K562 (cell line): ENCODE measurements around the gene AURKB. TPM values are rescaled to one million over a fixed set of nuclear protein-coding genes. Genes with fewer than 3 reads are reported as not detected.

ENCODE experiments used
- ATAC-seq: fragments of 200-7000 bp; cut with Tn5 transposase; 3 replicates; pipeline ENCODE4 v1.9.1; 2020; ENCODE audit warnings: moderate library complexity
- BruUV-seq: library from RNA; stranded (reverse); fragments of 400-500 nt; replicated peaks from 2 replicates; lab custom pipeline; 2021; lab: Mats Ljungman, UMichigan
- CTCF ChIA-PET: fragments of 300-600 bp; formaldehyde crosslinking; extraction: SDS; loops from one replicate; lab custom pipeline; 2021; ENCODE audit warnings: low intra/inter-chr PET ratio; lab: Yijun Ruan, JAX
- POLR2A ChIA-PET: fragments of 300-600, 350-650 bp; sonication (Branson Sonifier 250); formaldehyde crosslinking; extraction: SDS; loops from one replicate; lab custom pipeline; 2021; ENCODE audit warnings: antibody characterized with exemption, inconsistent platforms; lab: Yijun Ruan, JAX
- DNase-seq, 4 experiments: peaks; one replicate each; pipeline versions ENCODE4 v3.0.0 to v3.0.0-alpha.2; 2011 to 2018; ENCODE audit warnings: low spot score in 3 of 4, mixed read lengths in 3 of 4; ENCODE audit errors: extremely low read depth in 1 of 4
- FAIRE-seq: peaks from 2 replicates; lab custom pipeline; 2011; peaks lifted over from hg19 to GRCh38; lab: Jason Lieb, UNC
- H2AFZ ChIP-seq: 2 replicates; pipeline ENCODE4 v1.6.0; 2011; ENCODE audit warnings: low read depth, low read length, control low read depth, inconsistent platforms
- H3K27ac ChIP-seq: fragments of 200-600 bp; 3 replicates; pipeline ENCODE4 v1.8.0; 2011; ENCODE audit warnings: low read depth, mild to moderate bottlenecking, control low read depth, inconsistent platforms, low read length, moderate library complexity, mixed read lengths; ENCODE audit errors: extremely low read depth
- H3K27me3 ChIP-seq, 2 experiments: fragments of 300-600 bp in 1 of 2; 2 replicates in 1 of 2; 3 replicates in 1 of 2; pipeline versions ENCODE4 v1.6.0 to v1.8.0; 2011; ENCODE audit warnings: inconsistent platforms in 2 of 2, low read length in 2 of 2, mild to moderate bottlenecking in 1 of 2, mixed read lengths in 1 of 2, moderate library complexity in 1 of 2; ENCODE audit not compliant: control insufficient read depth in 2 of 2, insufficient read depth in 2 of 2
- H3K36me3 ChIP-seq: fragments of 300-600 bp; 3 replicates; pipeline ENCODE4 v1.8.0; 2011; ENCODE audit warnings: mild to moderate bottlenecking, low read length, inconsistent platforms; ENCODE audit not compliant: control insufficient read depth, insufficient read depth
- H3K4me1 ChIP-seq, 2 experiments: fragments of 200-600 bp in 1 of 2; replicated peaks in 1 of 2; 2 replicates in 1 of 2; 3 replicates in 1 of 2; pipeline versions ENCODE4 v1.5.1 to v1.8.0; 2011; ENCODE audit warnings: inconsistent platforms in 2 of 2, low read length in 2 of 2, mild to moderate bottlenecking in 1 of 2, mixed read lengths in 1 of 2, moderate library complexity in 1 of 2; ENCODE audit not compliant: control insufficient read depth in 2 of 2, insufficient read depth in 2 of 2
- H3K4me2 ChIP-seq: 2 replicates; pipeline ENCODE4 v1.6.1; 2011; ENCODE audit warnings: low read length, control low read depth, inconsistent platforms, mixed read lengths; ENCODE audit not compliant: insufficient read depth
- H3K4me3 ChIP-seq: fragments of 200-600 bp; sonication (generic), shearing (Covaris generic); 2 replicates; pipeline ENCODE4 v1.5.1; 2016; ENCODE audit warnings: control low read depth, inconsistent platforms
- H3K79me2 ChIP-seq: fragments of 200-600 bp; 3 replicates; pipeline ENCODE4 v1.8.0; 2011; ENCODE audit warnings: low read length, inconsistent platforms; ENCODE audit not compliant: control insufficient read depth, insufficient read depth
- H3K9ac ChIP-seq, 2 experiments: 2 replicates each; pipeline versions ENCODE4 v1.6.0 to v1.6.1; 2011; ENCODE audit warnings: low read depth in 2 of 2, low read length in 2 of 2, control low read depth in 1 of 2, inconsistent platforms in 1 of 2, mild to moderate bottlenecking in 1 of 2, mixed read lengths in 1 of 2; ENCODE audit not compliant: insufficient read depth in 1 of 2
- H3K9me1 ChIP-seq: one replicate; pipeline ENCODE4 v1.6.0; 2011; ENCODE audit warnings: inconsistent platforms, mild to moderate bottlenecking, low read length, moderate library complexity; ENCODE audit not compliant: control insufficient read depth, insufficient read depth
- H3K9me3 ChIP-seq: replicated peaks from 2 replicates; pipeline ENCODE4 v1.5.1; 2011; ENCODE audit warnings: low read depth, low read length, inconsistent platforms; ENCODE audit not compliant: control insufficient read depth, insufficient read depth
- H4K20me1 ChIP-seq: replicated peaks from 2 replicates; pipeline ENCODE4 v1.6.1; 2011; ENCODE audit warnings: low read length, inconsistent platforms, mixed read lengths; ENCODE audit not compliant: control insufficient read depth, insufficient read depth
- ATF7 ChIP-seq: fragments of 450-650 bp; IDR thresholded peaks from 2 replicates; pipeline ENCODE4 v1.7.1; 2014; ENCODE audit warnings: mild to moderate bottlenecking, moderate library complexity
- BRD9 ChIP-seq: fragments of 450-650 bp; IDR thresholded peaks from 2 replicates; pipeline ENCODE4 v1.6.1; 2018; ENCODE audit warnings: low read depth; ENCODE audit not compliant: partially characterized antibody
- CCNT2 ChIP-seq: IDR thresholded peaks from 2 replicates; pipeline ENCODE4 v1.6.1; 2011; ENCODE audit warnings: borderline replicate concordance, low read depth, mild to moderate bottlenecking, moderate library complexity, mixed read lengths, low read length; ENCODE audit not compliant: insufficient read length; ENCODE audit errors: extremely low read depth
- EZH2 ChIP-seq: IDR thresholded peaks from 2 replicates; pipeline ENCODE4 v1.6.1; 2012; ENCODE audit warnings: low read depth, mild to moderate bottlenecking, inconsistent platforms, low read length, borderline replicate concordance
- FOXP1 ChIP-seq: sonication (generic); formaldehyde crosslinking; IDR thresholded peaks from 2 replicates; pipeline ENCODE4 v1.8.0; 2022; ENCODE audit warnings: mild to moderate bottlenecking, missing genetic modification reagents
- HDAC1 ChIP-seq, 2 experiments: fragments of 450-650 bp; IDR thresholded peaks; 2 replicates each; pipeline ENCODE4 v1.6.1; 2016 to 2017; ENCODE audit warnings: inconsistent platforms in 1 of 2, mild to moderate bottlenecking in 1 of 2, moderate library complexity in 1 of 2
- RBM14 ChIP-seq: fragments of 200-400 bp; formaldehyde crosslinking; IDR thresholded peaks from 2 replicates; pipeline ENCODE4 v1.6.1; 2018; ENCODE audit warnings: low read depth, mild to moderate bottlenecking, low read length, moderate library complexity, borderline replicate concordance; ENCODE audit not compliant: insufficient read depth
- SIN3B ChIP-seq: fragments of 450-650 bp; IDR thresholded peaks from 2 replicates; pipeline ENCODE4 v1.6.1; 2017; ENCODE audit warnings: low read depth, mild to moderate bottlenecking, moderate library complexity
- SMC3 ChIP-seq: conservative IDR thresholded peaks from 2 replicates; pipeline ENCODE4 v1.6.1; 2011; ENCODE audit warnings: low read depth, low read length, improper control_type of control experiment; ENCODE audit not compliant: insufficient read depth
- SREBF1 ChIP-seq: fragments of 150-350 bp; IDR thresholded peaks from 2 replicates; pipeline ENCODE4 v1.6.1; 2014; ENCODE audit warnings: antibody characterized with exemption, low read depth, low read length, borderline replicate concordance
- SRSF3 ChIP-seq: fragments of 200-400 bp; formaldehyde crosslinking; IDR thresholded peaks from 2 replicates; pipeline ENCODE4 v1.6.1; 2016; ENCODE audit warnings: mild to moderate bottlenecking, low read length, moderate library complexity; ENCODE audit not compliant: insufficient read depth
- TGIF2 ChIP-seq: sonication (generic); formaldehyde crosslinking; IDR thresholded peaks from 2 replicates; pipeline ENCODE4 v1.8.1; 2022; ENCODE audit warnings: mild to moderate bottlenecking, missing genetic modification reagents, moderate library complexity
- THRAP3 ChIP-seq: fragments of 450-650 bp; IDR thresholded peaks from 2 replicates; pipeline ENCODE4 v1.6.1; 2016; ENCODE audit warnings: mild to moderate bottlenecking, inconsistent platforms, borderline replicate concordance
- U2AF1 ChIP-seq: fragments of 200-400 bp; formaldehyde crosslinking; optimal IDR thresholded peaks from 2 replicates; pipeline ENCODE3; 2017; ENCODE audit warnings: mild to moderate bottlenecking, low read depth, low read length, moderate library complexity
- ZC3H4 ChIP-seq: sonication (generic); formaldehyde crosslinking; IDR thresholded peaks from 2 replicates; pipeline ENCODE4 v1.9.0; 2021; ENCODE audit warnings: missing genetic modification reagents, borderline replicate concordance
- ZKSCAN8 ChIP-seq: fragments of 200-800 bp; sonication (Bioruptor generic); IDR thresholded peaks from 2 replicates; pipeline ENCODE4 v1.6.1; 2016; ENCODE audit warnings: missing genetic modification characterization, missing compliant biosample characterization
- ZNF23 ChIP-seq: fragments of 250-450 bp; sonication (Bioruptor Pico); IDR thresholded peaks from 2 replicates; pipeline ENCODE4 v1.4.0; 2020; ENCODE audit warnings: mild to moderate bottlenecking
- ZNF384 ChIP-seq: IDR thresholded peaks from 2 replicates; pipeline ENCODE4 v1.6.1; 2012; ENCODE audit warnings: low read depth, low read length, improper control_type of control experiment
- WGBS: fragments of 100-300 bp; shearing (Covaris generic); methylation state at CpG from one replicate; pipeline ENCODE4 v1.1.6; 2016; ENCODE audit warnings: low coverage, mixed read lengths; ENCODE audit not compliant: insufficient coverage; ENCODE audit errors: missing lambda C conversion rate; 5-methylcytosine and 5-hydroxymethylcytosine counted together
- in situ Hi-C: fragments of 300-500 bp; cut with MboI; formaldehyde crosslinking; loops from 4 replicates; pipeline ENCODE4 v1.15.0; 2018; ENCODE audit warnings: inconsistent platforms, mixed read lengths
- intact Hi-C: fragments of 100-400 bp; cut with micrococcal nuclease; formaldehyde crosslinking; loops from 2 replicates; pipeline ENCODE4 v1.14.2; 2022
- polyA plus RNA-seq, 8 experiments: library from polyadenylated mRNA; depleted of rRNA in 4 of 8; stranded (reverse) in 5 of 8; unstranded in 3 of 8; fragments of >200 nt; fragmentation: Nextera tagmentation in 2 of 8; fragmentation: Illumina TruSeq in 1 of 8; extraction: Ambion mirVana in 2 of 8; extraction: Trizol in 1 of 8; gene quantifications; 2 replicates each; pipeline versions ENCODE4 v1.2.1 to v1.2.3, GENCODE V29; 2011 to 2014; ENCODE audit warnings: inconsistent platforms in 1 of 8, missing spikeins in 1 of 8
- total RNA-seq, 7 experiments: library from RNA; depleted of rRNA in 6 of 7; stranded (reverse); fragments of >200 nt in 6 of 7; fragmentation: Illumina TruSeq in 2 of 7; extraction: Trizol in 2 of 7; gene quantifications; 2 replicates each; pipeline versions ENCODE4 v1.2.1 to v1.2.3, GENCODE V29; 2011 to 2021; ENCODE audit warnings: low replicate concordance in 1 of 7
- TF ChIP-seq, protein P1 (sequence below), 2 experiments: fragments of 150-350 bp in 1 of 2; IDR thresholded peaks; 2 replicates each; pipeline ENCODE4 v1.6.1; 2012 to 2016; ENCODE audit warnings: low read depth in 2 of 2, low read length in 2 of 2, mild to moderate bottlenecking in 1 of 2, moderate library complexity in 1 of 2
- TF ChIP-seq, protein P2 (sequence below): sonication (generic); formaldehyde crosslinking; IDR thresholded peaks from 2 replicates; pipeline ENCODE4 v1.8.0; 2022; ENCODE audit warnings: missing genetic modification reagents, mild to moderate bottlenecking, borderline replicate concordance

AURKB gene
- total and polyA plus RNA-seq, 9 of the 15 experiments (the other 6 are each of a cell fraction or from before 2014, with no cell fraction given): 27.2 to 114 (median 74.8) TPM

DNA sequence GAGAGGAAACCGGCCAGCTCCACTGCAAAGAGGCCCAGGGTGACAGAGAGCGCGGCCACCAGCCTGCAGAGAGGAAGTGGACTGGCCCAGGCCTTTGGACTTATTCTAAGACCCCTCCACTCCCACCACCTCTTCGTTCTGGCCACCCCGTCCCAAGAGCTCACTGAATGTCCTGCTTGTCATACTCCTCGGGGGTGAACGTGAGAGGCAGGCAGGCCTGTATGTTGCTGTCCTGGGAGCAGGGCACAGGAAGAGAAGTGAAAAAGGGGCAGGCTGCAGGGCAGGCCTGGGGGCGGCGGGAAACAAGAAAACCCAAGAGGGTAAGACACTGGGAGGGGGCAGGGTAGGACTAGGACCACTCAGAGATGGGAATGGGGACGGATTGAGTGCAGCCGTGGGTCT, 34.6 kb downstream of the AURKB start:
- H3K4me3 ChIP-seq: peak overlapping the region; percentile 54
- ATAC-seq (peak; percentile 22), DNase-seq (no peak), FAIRE-seq (no peak)
- POLR2A ChIA-PET: no interaction called here
- H3K79me2 ChIP-seq: peaks cover 10% of the 10 kb centered on the region
- H4K20me1 ChIP-seq: no peaks in the 10 kb centered on the region; the same call in 1 of the 2 replicates
- H3K9me1 ChIP-seq: no peaks in the 10 kb centered on the region
- H3K36me3 ChIP-seq: no peaks in the 10 kb centered on the region
- CTCF ChIA-PET: no interaction called here
- peak overlapping the region; percentile 75 to 95 for H3K9ac ChIP-seq
- H3K27ac ChIP-seq: peak overlapping the region; percentile 78
- in situ Hi-C loops: no loop called here
- intact Hi-C loops: no loop called here
- H3K4me2 ChIP-seq: peak overlapping the region; percentile 88
- H3K4me1 ChIP-seq: peaks cover 23 to 46% of the 10 kb centered on the region in 2 experiments; a peak in 4 of 5 replicates
- no peaks in the 10 kb centered on the region for H3K27me3 ChIP-seq
- 5% methylated on average over 9 of the region's 11 CpGs for WGBS
- H3K9me3 ChIP-seq: no peaks in the 10 kb centered on the region
- no TSS peak for BruUV-seq
- H2AFZ ChIP-seq: peak overlapping the region; percentile 93
- no peak for TF ChIP-seq SRSF3
- TF ChIP-seq ZNF384: no peak
- TF ChIP-seq CCNT2: no peak
- peak in 1 of 2 experiments; percentile 33; a peak in 1 of 4 replicates for TF ChIP-seq HDAC1 (IDR thresholded peaks at IDR 0.05)
- TF ChIP-seq TGIF2 (CRISPR knock-in tag): no peak
- TF ChIP-seq RBM14: no peak
- no peak for TF ChIP-seq ZNF23 (CRISPR knock-in tag)
- no peak for TF ChIP-seq SREBF1
- TF ChIP-seq FOXP1: no peak
- TF ChIP-seq, protein P1, sequence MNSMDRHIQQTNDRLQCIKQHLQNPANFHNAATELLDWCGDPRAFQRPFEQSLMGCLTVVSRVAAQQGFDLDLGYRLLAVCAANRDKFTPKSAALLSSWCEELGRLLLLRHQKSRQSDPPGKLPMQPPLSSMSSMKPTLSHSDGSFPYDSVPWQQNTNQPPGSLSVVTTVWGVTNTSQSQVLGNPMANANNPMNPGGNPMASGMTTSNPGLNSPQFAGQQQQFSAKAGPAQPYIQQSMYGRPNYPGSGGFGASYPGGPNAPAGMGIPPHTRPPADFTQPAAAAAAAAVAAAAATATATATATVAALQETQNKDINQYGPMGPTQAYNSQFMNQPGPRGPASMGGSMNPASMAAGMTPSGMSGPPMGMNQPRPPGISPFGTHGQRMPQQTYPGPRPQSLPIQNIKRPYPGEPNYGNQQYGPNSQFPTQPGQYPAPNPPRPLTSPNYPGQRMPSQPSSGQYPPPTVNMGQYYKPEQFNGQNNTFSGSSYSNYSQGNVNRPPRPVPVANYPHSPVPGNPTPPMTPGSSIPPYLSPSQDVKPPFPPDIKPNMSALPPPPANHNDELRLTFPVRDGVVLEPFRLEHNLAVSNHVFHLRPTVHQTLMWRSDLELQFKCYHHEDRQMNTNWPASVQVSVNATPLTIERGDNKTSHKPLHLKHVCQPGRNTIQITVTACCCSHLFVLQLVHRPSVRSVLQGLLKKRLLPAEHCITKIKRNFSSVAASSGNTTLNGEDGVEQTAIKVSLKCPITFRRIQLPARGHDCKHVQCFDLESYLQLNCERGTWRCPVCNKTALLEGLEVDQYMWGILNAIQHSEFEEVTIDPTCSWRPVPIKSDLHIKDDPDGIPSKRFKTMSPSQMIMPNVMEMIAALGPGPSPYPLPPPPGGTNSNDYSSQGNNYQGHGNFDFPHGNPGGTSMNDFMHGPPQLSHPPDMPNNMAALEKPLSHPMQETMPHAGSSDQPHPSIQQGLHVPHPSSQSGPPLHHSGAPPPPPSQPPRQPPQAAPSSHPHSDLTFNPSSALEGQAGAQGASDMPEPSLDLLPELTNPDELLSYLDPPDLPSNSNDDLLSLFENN (IDR thresholded peaks at IDR 0.05; ENCODE audit: low read depth in 2 of 2, low read length in 2 of 2): no peak
- TF ChIP-seq ZC3H4 (CRISPR knock-in tag): no peak
- TF ChIP-seq THRAP3: no peak
- TF ChIP-seq, protein P2, sequence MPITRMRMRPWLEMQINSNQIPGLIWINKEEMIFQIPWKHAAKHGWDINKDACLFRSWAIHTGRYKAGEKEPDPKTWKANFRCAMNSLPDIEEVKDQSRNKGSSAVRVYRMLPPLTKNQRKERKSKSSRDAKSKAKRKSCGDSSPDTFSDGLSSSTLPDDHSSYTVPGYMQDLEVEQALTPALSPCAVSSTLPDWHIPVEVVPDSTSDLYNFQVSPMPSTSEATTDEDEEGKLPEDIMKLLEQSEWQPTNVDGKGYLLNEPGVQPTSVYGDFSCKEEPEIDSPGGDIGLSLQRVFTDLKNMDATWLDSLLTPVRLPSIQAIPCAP (CRISPR knock-in tag): no peak
- no peak for TF ChIP-seq U2AF1
- no peak for TF ChIP-seq ZKSCAN8 (CRISPR knock-in tag)
- TF ChIP-seq EZH2: no peak
- TF ChIP-seq SMC3: no peak
- peak; percentile 15 for TF ChIP-seq BRD9
- TF ChIP-seq SIN3B: no peak
- peak; percentile 17; the same call in 1 of the 2 replicates for TF ChIP-seq ATF7
